GM19438 (cell line): ENCODE measurements around the gene GP2.

Experiments
- ATAC-seq: cut with Tn5 transposase; IDR thresholded peaks from one replicate; pipeline ENCODE4 v1.9.1; 2021; ENCODE audit warnings: low read depth; ENCODE audit not compliant: unreplicated experiment

GP2 gene

GRCh38 chr16:20327444-20328041 lies at the start of gene GP2:
Gene GP2, minus strand, starts transcription at chr16:20327513. Its CDS starts 1,082 bp downstream, at chr16:20326431.
- ATAC-seq = no peak

- ATAC-seq = no peak
Observed at GRCh38 chr16:20372701-20373100, 45.4 kb upstream of the GP2 start.

GRCh38 chr16:20369452-20370054 lies 42.2 kb upstream of the GP2 start:
- no peak for ATAC-seq

- ATAC-seq = no peak
Observed at GRCh38 chr16:20364051-20364450, 36.7 kb upstream of the GP2 start.

- ATAC-seq = no peak
Observed at GRCh38 chr16:20363191-20363590, 35.9 kb upstream of the GP2 start.

GRCh38 chr16:20359997-20360396 lies 32.7 kb upstream of the GP2 start:
- ATAC-seq = no peak

- no peak for ATAC-seq
Observed at GRCh38 chr16:20355114-20355782, 27.9 kb upstream of the GP2 start.

- no peak for ATAC-seq
Observed at GRCh38 chr16:20353379-20353778, 26.1 kb upstream of the GP2 start.

- no peak for ATAC-seq
Observed at GRCh38 chr16:20352615-20353014, 25.3 kb upstream of the GP2 start, which contains the start of gene UMOD. Gene UMOD, minus strand, starts transcription at chr16:20352715. Its CDS starts 1,978 bp downstream, at chr16:20350737.

- no peak for ATAC-seq
Observed at GRCh38 chr16:20349615-20350014, 22.3 kb upstream of the GP2 start.

- ATAC-seq = no peak
Observed at GRCh38 chr16:20348365-20349185, 21.3 kb upstream of the GP2 start.

GRCh38 chr16:20347666-20348364 lies 20.5 kb upstream of the GP2 start:
- no peak for ATAC-seq

GRCh38 chr16:20344611-20345010 lies 17.3 kb upstream of the GP2 start:
- no peak for ATAC-seq

GRCh38 chr16:20339744-20340143 lies 12.4 kb upstream of the GP2 start:
- ATAC-seq = no peak

GRCh38 chr16:20336955-20337354 lies 9.6 kb upstream of the GP2 start:
- ATAC-seq = no peak

- no peak for ATAC-seq
Observed at GRCh38 chr16:20334396-20334795, 7.1 kb upstream of the GP2 start.

GRCh38 chr16:20333120-20333519 lies 5.8 kb upstream of the GP2 start:
- ATAC-seq = no peak

GRCh38 chr16:20332411-20332810 lies 5.1 kb upstream of the GP2 start:
- ATAC-seq = no peak

GRCh38 chr16:20331635-20332034 lies 4.3 kb upstream of the GP2 start:
- ATAC-seq = no peak

GRCh38 chr16:20329392-20330138 lies 2.3 kb upstream of the GP2 start:
- no peak for ATAC-seq
